Activated CD4-positive, alpha-beta memory T cell treated with anti-CD3 and anti-CD28 coated beads for 36 hours (primary cell): Measurements from ENCODE around the gene CRLF1. TPM values are rescaled to one million over a fixed set of nuclear protein-coding genes. Genes with fewer than 3 reads are reported as not detected.

ENCODE experiments used
- CTCF ChIA-PET: fragments of 350-600 bp; sonication (Branson Sonifier 250); formaldehyde crosslinking; loops from one replicate; lab custom pipeline; 2021; ENCODE audit warnings: antibody characterized with exemption, inconsistent platforms; lab: Charles Lee
- POLR2A ChIA-PET: fragments of 350-600 bp; sonication (Branson Sonifier 250); formaldehyde crosslinking; loops from one replicate; lab custom pipeline; 2021; ENCODE audit warnings: antibody characterized with exemption; lab: Charles Lee
- DNase-seq: peaks from one replicate; pipeline ENCODE4 v3.0.0-alpha.2; 2020
- H3K27ac Mint-ChIP-seq: one replicate; pipeline ENCODE4 v1.8.0; 2021; ENCODE audit warnings: mixed read lengths
- H3K27me3 Mint-ChIP-seq: one replicate; pipeline ENCODE4 v1.8.0; 2021; ENCODE audit warnings: mixed read lengths
- H3K36me3 Mint-ChIP-seq: one replicate; pipeline ENCODE4 v1.8.0; 2021; ENCODE audit warnings: mixed read lengths
- H3K4me1 Mint-ChIP-seq: one replicate; pipeline ENCODE4 v1.8.0; 2021; ENCODE audit warnings: low read depth, mixed read lengths
- H3K4me3 Mint-ChIP-seq: one replicate; pipeline ENCODE4 v1.8.0; 2021; ENCODE audit warnings: mild to moderate bottlenecking, mixed read lengths
- H3K9me3 Mint-ChIP-seq: one replicate; pipeline ENCODE4 v1.8.0; 2021; ENCODE audit warnings: mixed read lengths
- intact Hi-C: fragments of 100-400 bp; cut with micrococcal nuclease; formaldehyde crosslinking; loops from one replicate; pipeline ENCODE4 v1.15.1; 2023
- total RNA-seq, 2 experiments: library from RNA; stranded (reverse); gene quantifications; one replicate each; pipeline ENCODE4 v1.2.3, GENCODE V29; 2021

CRLF1 gene
- total RNA-seq, 2 experiments from 2014 or later, result not detected

DNA sequence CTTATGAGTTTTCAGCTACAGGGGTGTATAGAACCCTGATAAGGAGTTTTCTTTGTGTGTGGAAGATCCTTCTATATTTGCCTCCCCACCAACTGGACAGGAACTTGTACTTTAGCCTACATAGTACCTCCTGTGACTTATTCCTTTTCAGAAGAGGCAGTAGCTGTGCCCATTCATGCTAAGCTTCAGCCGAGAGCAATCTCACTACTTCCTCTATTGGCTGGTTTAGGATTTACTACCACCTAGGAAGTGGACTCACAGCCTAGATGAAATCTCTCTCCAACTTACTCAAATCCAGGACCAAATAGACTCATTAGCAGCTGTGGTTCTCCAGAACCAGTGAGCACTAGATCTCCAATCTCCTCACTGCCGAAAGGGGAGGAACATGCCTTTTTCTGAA lies 20.3 kb downstream of the CRLF1 start:
- no peak for DNase-seq
- Mint-ChIP-seq H3K27me3 (no peaks in the 10 kb centered on the region), H3K27ac (no peak overlapping the region), H3K9me3 (no peaks in the 10 kb centered on the region), H3K4me1 (peaks cover 29% of the 10 kb centered on the region), H3K4me3 (no peak overlapping the region), H3K36me3 (peaks cover 5% of the 10 kb centered on the region)
- ChIA-PET POLR2A (interaction anchor here (1.0 kb wide), 1 partner anchor 15 kb away, joined by 4 read pairs; the partner anchor contains the start of gene UBA52), CTCF (interaction anchor here (0.8 to 1.5 kb wide), 4 partner anchors 8 to 261 kb away, joined by 3 to 5 read pairs (median 4); no protein-coding TSS in a partner anchor)
- intact Hi-C loops, result loop anchor here (5.0 kb wide), 2 partner anchors 44 to 246 kb away; partner anchors contain the start of genes FKBP8 and UPF1

DNA sequence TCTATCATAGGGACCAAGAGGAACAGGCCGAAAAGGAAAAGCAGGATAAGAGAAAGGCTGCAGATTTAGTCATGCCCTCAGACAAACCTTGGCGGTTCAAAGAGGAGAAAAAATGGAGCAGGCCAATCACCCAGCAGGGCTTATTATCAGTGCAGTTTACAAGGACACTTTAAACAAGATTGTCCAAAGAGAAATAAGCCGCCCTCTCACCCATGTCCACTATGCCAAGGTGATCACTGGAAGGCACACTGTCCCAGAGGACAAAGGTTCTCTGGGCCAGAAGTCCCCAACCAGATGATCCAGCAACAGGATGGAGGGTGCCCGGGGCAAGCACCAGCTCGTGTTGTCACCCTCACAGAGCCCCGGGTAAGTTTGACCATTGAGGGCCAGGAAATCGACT lies 26.3 kb downstream of the CRLF1 start:
- Mint-ChIP-seq H3K27ac (no peak overlapping the region), H3K9me3 (no peaks in the 10 kb centered on the region), H3K4me1 (peaks cover 1% of the 10 kb centered on the region), H3K36me3 (peaks cover 13% of the 10 kb centered on the region), H3K27me3 (no peaks in the 10 kb centered on the region), H3K4me3 (no peak overlapping the region)
- no peak for DNase-seq
- POLR2A ChIA-PET, result interaction anchor here (1.3 kb wide), 1 partner anchor 9 kb away, joined by 3 read pairs; the partner anchor contains the start of gene REX1BD
- intact Hi-C loops, result no loop called here
- CTCF ChIA-PET, result interaction anchor here (2.0 kb wide), 1 partner anchor 9 kb away, joined by 8 read pairs; the partner anchor contains the start of gene REX1BD

DNA sequence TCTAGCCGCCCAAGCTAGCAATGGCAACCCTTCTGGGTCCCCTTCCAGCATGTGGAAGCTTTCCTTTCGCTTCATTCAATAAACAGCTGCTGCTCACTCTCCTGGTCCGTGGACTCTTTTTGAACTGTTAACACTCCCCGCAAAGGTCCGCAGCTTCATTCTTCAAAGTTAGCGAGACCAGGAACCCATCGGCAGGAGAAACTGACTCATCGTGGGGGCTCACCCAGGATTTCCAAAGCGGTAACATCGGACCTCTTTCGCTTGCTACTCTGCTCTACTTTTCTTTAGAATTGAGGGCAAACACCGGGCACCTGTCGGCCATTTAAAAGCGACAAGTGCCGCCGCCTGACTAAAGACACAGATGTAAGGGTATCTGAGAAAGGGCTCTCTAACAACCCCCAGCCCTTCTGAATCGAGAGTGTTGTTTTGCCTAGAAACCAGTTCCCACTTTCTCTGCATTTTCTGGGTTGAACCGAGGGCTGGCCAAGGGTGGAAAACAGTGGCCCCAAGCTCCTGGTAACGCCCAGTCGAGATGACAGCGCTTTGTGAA lies 29.2 kb downstream of the CRLF1 start:
- peaks cover 38% of the 10 kb centered on the region for H3K36me3 Mint-ChIP-seq
- no peak for DNase-seq
- no peak overlapping the region for H3K27ac Mint-ChIP-seq
- intact Hi-C loops, result no loop called here
- peaks cover 18% of the 10 kb centered on the region for H3K4me1 Mint-ChIP-seq
- POLR2A ChIA-PET, result no interaction called here
- H3K4me3 Mint-ChIP-seq, result no peak overlapping the region
- CTCF ChIA-PET, result interaction anchor here (1.1 to 2.6 kb wide), 2 partner anchors 10 to 12 kb away, joined by 3 to 9 read pairs; no protein-coding TSS in a partner anchor
- no peaks in the 10 kb centered on the region for H3K9me3 Mint-ChIP-seq
- no peaks in the 10 kb centered on the region for H3K27me3 Mint-ChIP-seq

DNA sequence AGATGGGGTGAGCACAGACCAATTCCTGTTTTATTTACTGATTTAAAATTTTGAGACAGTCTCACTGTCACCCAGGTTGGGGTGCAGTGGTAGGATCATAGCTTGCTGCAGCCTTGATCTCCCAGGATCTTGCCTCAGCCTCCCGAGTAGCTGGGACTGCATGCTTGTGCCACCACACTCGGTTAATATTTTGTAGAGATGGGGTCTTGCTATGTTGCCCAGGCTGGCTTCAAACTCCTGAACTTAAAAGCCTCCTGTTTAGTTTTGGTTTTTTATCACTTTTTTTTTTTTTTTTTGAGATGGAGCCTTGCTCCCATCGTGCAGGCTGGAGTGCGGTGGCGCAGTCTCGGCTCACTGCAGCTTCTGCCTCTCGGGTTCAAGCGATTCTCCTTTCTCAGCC lies 30.2 kb downstream of the CRLF1 start:
- Mint-ChIP-seq H3K4me1 (peaks cover 20% of the 10 kb centered on the region), H3K4me3 (no peak overlapping the region), H3K9me3 (no peaks in the 10 kb centered on the region), H3K27me3 (no peaks in the 10 kb centered on the region), H3K27ac (no peak overlapping the region), H3K36me3 (peaks cover 42% of the 10 kb centered on the region)
- intact Hi-C loops, result no loop called here
- ChIA-PET POLR2A (no interaction called here), CTCF (interaction anchor here (2.6 kb wide), 1 partner anchor 13 kb away, joined by 9 read pairs; no protein-coding TSS in a partner anchor)
- DNase-seq, result no peak

DNA sequence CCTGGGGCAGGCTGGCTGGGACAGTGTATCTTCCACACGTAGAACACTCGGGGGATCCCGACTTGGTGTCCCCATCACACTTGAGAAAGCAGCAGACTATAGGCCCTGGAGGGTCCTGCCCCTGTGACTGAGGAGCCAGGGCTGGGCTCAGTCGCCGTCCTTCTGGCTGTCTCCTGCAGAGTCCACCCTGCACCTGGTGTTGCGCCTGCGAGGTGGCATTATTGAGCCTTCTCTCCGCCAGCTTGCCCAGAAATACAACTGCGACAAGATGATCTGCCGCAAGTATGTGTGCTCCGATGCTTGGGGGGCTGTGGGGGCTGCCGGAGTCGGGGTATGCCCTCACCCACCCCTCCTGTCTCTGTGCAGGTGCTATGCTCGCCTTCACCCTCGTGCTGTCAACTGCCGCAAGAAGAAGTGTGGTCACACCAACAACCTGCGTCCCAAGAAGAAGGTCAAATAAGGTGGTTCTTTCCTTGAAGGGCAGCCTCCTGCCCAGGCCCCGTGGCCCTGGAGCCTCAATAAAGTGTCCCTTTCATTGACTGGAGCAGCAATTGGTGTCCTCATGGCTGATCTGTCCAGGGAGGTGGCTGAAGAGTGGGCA lies 31.8 kb downstream of the CRLF1 start:
- ChIA-PET CTCF (no interaction called here), POLR2A (no interaction called here)
- H3K36me3 Mint-ChIP-seq, result peaks cover 45% of the 10 kb centered on the region
- H3K4me3 Mint-ChIP-seq, result no peak overlapping the region
- intact Hi-C loops, result no loop called here
- H3K27me3 Mint-ChIP-seq, result no peaks in the 10 kb centered on the region
- no peaks in the 10 kb centered on the region for H3K9me3 Mint-ChIP-seq
- no peak overlapping the region for H3K27ac Mint-ChIP-seq
- no peak for DNase-seq
- H3K4me1 Mint-ChIP-seq, result peaks cover 23% of the 10 kb centered on the region

DNA sequence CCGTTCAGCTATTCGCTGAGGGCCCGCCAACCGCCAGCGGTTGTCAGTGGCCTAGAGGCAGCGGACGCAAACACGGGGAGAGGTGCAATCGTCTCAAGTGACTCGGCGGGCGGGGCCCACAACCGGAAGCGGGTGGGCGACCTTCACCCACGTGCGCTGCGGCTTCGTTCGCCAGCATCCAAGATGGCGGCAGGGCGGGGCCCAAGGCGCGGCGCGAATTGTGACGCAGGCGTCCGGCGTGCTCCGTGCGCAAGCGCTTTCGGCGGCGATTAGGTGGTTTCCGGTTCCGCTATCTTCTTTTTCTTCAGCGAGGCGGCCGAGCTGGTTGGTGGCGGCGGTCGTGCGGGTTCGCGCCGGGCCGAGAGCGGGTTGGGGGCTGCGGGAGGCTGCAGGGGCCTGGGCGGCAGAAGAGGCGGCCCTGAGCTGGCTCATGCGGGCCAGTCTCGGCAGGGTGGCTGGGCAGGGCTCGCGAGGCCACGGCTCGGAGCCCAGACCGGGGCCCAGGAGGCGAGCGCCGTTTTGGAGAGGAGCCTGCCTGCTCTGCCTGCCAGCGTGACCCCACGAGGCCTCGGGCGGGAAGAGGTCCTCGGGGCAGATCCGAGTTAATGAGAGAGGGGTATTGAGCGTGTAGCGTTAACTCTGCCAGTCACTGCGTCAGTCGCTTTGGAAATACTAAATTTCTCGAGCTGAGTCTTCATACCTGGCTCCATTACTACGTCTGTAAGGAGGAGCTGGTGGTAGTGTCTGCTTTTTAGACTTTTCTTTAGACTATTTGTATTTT lies 34.8 kb downstream of the CRLF1 start, which contains the start of gene UBA52:
Gene UBA52 (plus strand): TSS at position 294 of the 781 bp plus-strand sequence. CDS start 1,444 bp downstream, outside the sequence.
- peak; percentile 99 for DNase-seq
- Mint-ChIP-seq H3K4me3 (peak within 1 kb of the TSS; percentile 91), H3K36me3 (peaks cover 54% of the 10 kb centered on the region), H3K27ac (peak within 1 kb of the TSS; percentile 92), H3K27me3 (no peaks in the 10 kb centered on the region), H3K4me1 (peaks cover 23% of the 10 kb centered on the region), H3K9me3 (no peaks in the 10 kb centered on the region)
- ChIA-PET CTCF (interaction anchor here (0.7 to 3.6 kb wide), 15 partner anchors 9 to 348 kb away, joined by 3 to 46 read pairs (median 5); partner anchors contain the start of genes COPE, DDX49, ELL and REX1BD), POLR2A (interaction anchor here (0.8 to 4.3 kb wide), 9 partner anchors 12 to 348 kb away, joined by 3 to 28 read pairs (median 6); partner anchors contain the start of genes COPE, DDX49, ELL and FKBP8)
- intact Hi-C loops, result loop anchor here (1.0 to 2.0 kb wide), 6 partner anchors 14 to 348 kb away; partner anchors contain the start of genes COPE, DDX49, ELL and KXD1

DNA sequence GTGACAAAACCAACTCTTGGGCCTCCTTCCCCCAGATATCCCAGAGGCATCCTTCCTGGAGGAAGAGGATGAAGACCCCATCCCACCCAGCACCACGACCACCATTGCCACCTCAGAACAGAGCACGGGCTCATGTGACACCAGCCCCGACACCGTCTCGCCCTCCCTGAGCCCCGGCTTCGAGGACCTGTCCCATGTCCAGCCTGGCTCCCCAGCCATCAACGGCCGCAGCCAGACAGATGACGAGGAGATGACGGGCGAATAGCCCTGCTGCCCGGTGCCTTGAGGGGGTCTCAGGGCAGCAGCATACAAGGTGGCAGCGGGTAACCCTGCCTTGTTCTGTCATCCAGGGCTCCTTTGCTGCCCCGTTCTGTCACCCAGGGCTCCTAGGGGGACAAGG lies 38.2 kb downstream of the CRLF1 start:
- Mint-ChIP-seq H3K27ac (no peak overlapping the region), H3K4me3 (no peak overlapping the region), H3K9me3 (no peaks in the 10 kb centered on the region), H3K4me1 (peaks cover 13% of the 10 kb centered on the region), H3K36me3 (peaks cover 51% of the 10 kb centered on the region), H3K27me3 (no peaks in the 10 kb centered on the region)
- intact Hi-C loops, result no loop called here
- POLR2A ChIA-PET, result interaction anchor here (0.7 kb wide), 1 partner anchor 11 kb away, joined by 3 read pairs; the partner anchor contains the start of gene KXD1
- no peak for DNase-seq
- CTCF ChIA-PET, result no interaction called here

DNA sequence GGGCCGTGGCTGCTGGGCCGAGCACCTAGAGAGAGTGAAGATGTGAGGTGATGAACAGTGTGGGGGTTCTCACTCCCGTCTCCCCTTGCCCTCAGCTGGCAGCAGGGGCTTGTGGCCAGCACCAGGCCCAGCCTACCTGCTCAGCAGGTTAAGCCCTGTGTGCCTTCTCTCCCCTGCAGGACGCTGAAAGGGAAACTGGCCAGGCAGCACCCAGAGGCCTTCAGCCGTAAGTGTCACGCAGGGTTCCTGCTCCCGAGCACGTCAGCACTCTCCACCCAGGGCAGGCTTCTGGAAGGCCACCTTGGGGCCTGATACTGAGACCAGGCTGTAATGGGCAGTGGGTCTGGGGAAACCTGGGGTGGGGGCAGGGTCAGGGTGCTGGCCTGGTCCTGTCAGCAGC lies 39.6 kb downstream of the CRLF1 start:
- Mint-ChIP-seq H3K27ac (no peak overlapping the region), H3K4me3 (no peak overlapping the region)
- intact Hi-C loops, result no loop called here

DNA sequence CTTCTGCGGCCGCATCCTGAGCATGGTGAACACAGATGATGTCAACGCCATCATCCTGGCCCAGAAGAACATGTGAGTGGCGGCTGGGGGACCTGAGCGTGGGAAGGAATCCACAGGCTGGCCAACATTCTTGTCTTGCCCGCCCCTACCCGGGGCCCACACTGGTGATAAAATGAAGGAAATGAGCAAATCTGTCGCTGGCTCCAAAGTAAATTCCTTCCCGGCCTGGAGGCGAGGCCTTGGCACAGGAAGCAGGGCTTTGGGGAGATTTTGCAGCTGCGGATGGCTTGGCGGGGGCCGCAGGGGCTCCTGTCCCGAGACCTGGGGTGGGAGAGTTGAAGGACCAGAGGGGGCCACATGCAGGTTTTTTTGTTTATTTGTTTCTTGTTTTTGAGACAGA lies 44.5 kb downstream of the CRLF1 start:
- ChIA-PET CTCF (interaction anchor here (0.6 to 1.2 kb wide), 2 partner anchors 10 to 45 kb away, joined by 3 to 4 read pairs; partner anchors contain the start of gene UBA52), POLR2A (no interaction called here)
- no peak for DNase-seq

More for the DNA sequence above, 39.6 kb downstream of the CRLF1 start:
- Mint-ChIP-seq H3K36me3 (peaks cover 46% of the 10 kb centered on the region), H3K9me3 (no peaks in the 10 kb centered on the region), H3K4me1 (peaks cover 3% of the 10 kb centered on the region), H3K27me3 (no peaks in the 10 kb centered on the region)
- DNase-seq, result no peak
- POLR2A ChIA-PET, result interaction anchor here (0.5 kb wide), 1 partner anchor 380 kb away, joined by 3 read pairs; no protein-coding TSS in a partner anchor
- CTCF ChIA-PET, result no interaction called here

DNA sequence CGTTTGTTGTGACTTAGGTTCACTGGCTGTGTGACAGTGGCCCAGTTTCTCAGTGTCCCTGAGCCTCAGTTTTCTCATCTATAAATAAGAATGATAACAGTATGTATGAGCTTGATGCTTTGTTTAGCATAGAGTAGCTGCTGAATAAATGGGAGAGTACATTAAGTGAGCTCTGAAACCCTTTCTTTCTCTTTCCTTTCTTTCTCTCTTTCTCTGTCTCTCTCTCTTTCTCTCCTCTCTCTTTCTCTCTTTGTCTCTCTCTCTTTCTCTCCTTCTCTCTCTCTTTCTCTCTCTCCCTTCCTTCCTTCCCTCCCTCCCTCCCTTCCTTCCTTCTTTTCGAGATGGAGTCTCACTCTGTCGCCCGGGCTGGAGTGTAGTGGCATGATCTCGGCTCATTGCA lies 46.9 kb downstream of the CRLF1 start:
- DNase-seq, result no peak
- ChIA-PET CTCF (interaction anchor here (2.3 kb wide), 1 partner anchor 39 kb away, joined by 16 read pairs; no protein-coding TSS in a partner anchor), POLR2A (interaction anchor here (1.0 kb wide), 1 partner anchor 12 kb away, joined by 4 read pairs; the partner anchor contains the start of gene UBA52)
- H3K27me3 Mint-ChIP-seq, result no peaks in the 10 kb centered on the region
- H3K9me3 Mint-ChIP-seq, result no peaks in the 10 kb centered on the region
- H3K4me1 Mint-ChIP-seq, result peaks cover 13% of the 10 kb centered on the region
- H3K27ac Mint-ChIP-seq, result peak overlapping the region; percentile 49
- peak overlapping the region; percentile 86 for H3K4me3 Mint-ChIP-seq
- H3K36me3 Mint-ChIP-seq, result peaks cover 25% of the 10 kb centered on the region
- intact Hi-C loops, result no loop called here

More for the DNA sequence above, 44.5 kb downstream of the CRLF1 start:
- no peak overlapping the region for H3K4me3 Mint-ChIP-seq
- H3K27ac Mint-ChIP-seq, result no peak overlapping the region
- H3K36me3 Mint-ChIP-seq, result peaks cover 35% of the 10 kb centered on the region
- H3K9me3 Mint-ChIP-seq, result no peaks in the 10 kb centered on the region
- peaks cover 13% of the 10 kb centered on the region for H3K4me1 Mint-ChIP-seq
- H3K27me3 Mint-ChIP-seq, result no peaks in the 10 kb centered on the region
- intact Hi-C loops, result no loop called here

DNA sequence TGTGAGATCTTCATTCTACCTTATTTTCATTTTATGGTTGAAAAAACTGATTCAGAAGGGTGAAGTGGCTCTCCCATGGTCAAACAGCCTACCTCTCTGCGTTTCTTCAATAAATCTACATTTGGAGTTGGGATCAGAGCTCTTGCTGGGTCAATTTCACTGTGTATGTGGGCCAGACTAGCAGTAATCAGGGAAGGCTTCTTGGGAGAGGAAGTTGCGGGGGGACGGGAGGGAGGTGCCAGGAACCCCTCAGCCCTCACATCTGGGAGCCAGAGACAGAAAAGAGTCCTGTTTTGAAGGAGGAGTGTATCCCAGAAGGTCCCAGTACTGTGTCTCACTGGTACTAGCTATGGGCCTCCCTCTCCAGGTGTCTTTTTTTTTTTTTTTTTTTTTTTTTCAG lies 48.0 kb downstream of the CRLF1 start:
- Mint-ChIP-seq H3K27me3 (no peaks in the 10 kb centered on the region), H3K4me3 (peak overlapping the region; percentile 86), H3K36me3 (peaks cover 18% of the 10 kb centered on the region), H3K27ac (peak overlapping the region; percentile 94), H3K4me1 (peaks cover 13% of the 10 kb centered on the region), H3K9me3 (no peaks in the 10 kb centered on the region)
- ChIA-PET CTCF (interaction anchor here (0.6 to 2.3 kb wide), 8 partner anchors 13 to 89 kb away, joined by 3 to 22 read pairs (median 5); partner anchors contain the start of genes FKBP8, REX1BD and UBA52), POLR2A (interaction anchor here (1.0 to 3.7 kb wide), 5 partner anchors 13 to 75 kb away, joined by 3 to 24 read pairs (median 17); partner anchors contain the start of genes ELL, FKBP8, REX1BD and UBA52)
- no peak for DNase-seq
- intact Hi-C loops, result no loop called here
